ENCODE results near the gene NPAS3.

NPAS3 gene

DNA sequence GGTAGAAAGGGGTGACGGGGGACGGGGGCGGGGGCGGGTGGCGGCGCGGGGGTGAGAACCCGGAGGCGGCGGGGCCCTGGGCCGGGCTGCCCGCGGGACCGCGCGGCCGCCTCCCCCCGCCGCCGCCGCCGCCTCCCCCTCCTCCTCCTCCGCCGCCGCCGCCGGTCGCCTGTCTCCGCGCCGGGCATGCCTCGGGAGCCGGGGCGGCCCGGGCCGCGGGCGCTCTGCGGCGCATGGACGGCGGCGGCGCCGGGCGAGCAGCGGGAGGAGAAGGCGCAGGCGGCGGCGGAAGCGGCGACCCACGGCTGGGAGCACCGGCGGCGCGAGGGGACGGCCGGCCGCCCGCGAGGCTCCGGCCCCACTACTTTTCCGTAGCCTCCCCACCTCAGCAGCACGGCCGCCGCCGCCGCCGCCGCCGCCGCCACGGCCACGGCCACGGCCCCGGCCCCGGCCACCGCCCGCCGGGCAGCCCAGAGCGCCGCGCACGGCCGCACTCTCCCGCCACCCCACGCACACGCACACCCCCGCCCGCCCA, at the start of gene NPAS3:
TSS of gene NPAS3 (plus strand) at position 161 of the 535 bp plus-strand sequence.
- no peak within 1 kb of the TSS for H2AFZ ChIP-seq (ENCODE audit: low read depth)

DNA sequence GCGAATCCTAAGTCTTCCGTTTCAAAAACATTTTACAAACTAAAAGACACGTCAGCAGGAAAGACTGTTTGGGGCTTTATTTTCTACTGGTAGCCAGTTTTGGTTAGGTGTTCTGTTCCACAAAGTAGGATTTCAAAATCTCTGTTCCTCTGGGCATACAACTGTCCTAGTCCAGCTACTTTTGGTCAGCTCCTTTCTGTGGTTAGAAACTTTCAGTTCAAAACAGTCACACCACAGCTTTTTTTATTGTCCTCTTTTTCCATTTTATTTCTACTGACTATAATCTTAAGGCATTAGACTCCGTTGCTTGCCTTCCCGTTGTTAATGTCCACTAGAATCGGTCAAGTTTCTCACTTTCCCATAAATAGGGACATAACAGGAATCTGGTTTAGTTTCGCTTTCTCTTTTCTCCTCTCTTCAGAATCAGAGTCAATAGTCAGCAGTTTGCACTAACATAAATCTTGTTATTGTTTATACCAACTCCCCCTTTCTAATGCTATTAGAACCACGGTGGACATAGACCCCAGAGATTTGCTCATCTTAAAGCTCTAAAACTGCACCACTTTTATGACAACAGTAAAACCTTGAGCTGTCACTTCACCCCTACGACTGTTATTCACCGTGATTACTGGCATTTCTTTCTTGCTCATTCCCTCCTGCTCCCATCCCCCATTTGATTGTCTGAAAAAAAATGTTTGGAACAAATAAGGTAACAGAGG, 41.5 kb upstream of the NPAS3 start:
- Histone ChIP-seq H3K36me3 (ENCODE audit: insufficient read depth) (no peaks in the 10 kb centered on the region), H3K27me3 (ENCODE audit: insufficient read depth, low read depth) (no peaks in the 10 kb centered on the region), H3K9ac (peak overlapping the region; percentile 63), H4K20me1 (ENCODE audit: insufficient read depth) (no peaks in the 10 kb centered on the region), H3K4me1 (ENCODE audit: low read depth, poor library complexity, severe bottlenecking) (peaks cover 33% of the 10 kb centered on the region), H3K79me2 (ENCODE audit: insufficient read depth, low read depth) (no peaks in the 10 kb centered on the region), H2AFZ (ENCODE audit: low read depth) (peak overlapping the region; percentile 83), H3K4me2 (peak overlapping the region; percentile 71), H3K4me3 (IDR thresholded peaks at IDR 0.05; ENCODE audit: insufficient read depth, low read depth, low read length) (no peak overlapping the region), H3K27ac (peak overlapping the region; percentile 61)
- TF ChIP-seq, protein P1, sequence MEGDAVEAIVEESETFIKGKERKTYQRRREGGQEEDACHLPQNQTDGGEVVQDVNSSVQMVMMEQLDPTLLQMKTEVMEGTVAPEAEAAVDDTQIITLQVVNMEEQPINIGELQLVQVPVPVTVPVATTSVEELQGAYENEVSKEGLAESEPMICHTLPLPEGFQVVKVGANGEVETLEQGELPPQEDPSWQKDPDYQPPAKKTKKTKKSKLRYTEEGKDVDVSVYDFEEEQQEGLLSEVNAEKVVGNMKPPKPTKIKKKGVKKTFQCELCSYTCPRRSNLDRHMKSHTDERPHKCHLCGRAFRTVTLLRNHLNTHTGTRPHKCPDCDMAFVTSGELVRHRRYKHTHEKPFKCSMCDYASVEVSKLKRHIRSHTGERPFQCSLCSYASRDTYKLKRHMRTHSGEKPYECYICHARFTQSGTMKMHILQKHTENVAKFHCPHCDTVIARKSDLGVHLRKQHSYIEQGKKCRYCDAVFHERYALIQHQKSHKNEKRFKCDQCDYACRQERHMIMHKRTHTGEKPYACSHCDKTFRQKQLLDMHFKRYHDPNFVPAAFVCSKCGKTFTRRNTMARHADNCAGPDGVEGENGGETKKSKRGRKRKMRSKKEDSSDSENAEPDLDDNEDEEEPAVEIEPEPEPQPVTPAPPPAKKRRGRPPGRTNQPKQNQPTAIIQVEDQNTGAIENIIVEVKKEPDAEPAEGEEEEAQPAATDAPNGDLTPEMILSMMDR (conservative IDR thresholded peaks at IDR 0.05; ENCODE audit: low read depth, low read length) = no peak

More for the DNA sequence above, at the start of gene NPAS3:
- Histone ChIP-seq H3K79me2 (ENCODE audit: insufficient read depth, low read depth) (no peaks in the 10 kb centered on the region), H4K20me1 (ENCODE audit: insufficient read depth) (no peaks in the 10 kb centered on the region), H3K4me1 (ENCODE audit: low read depth, poor library complexity, severe bottlenecking) (peaks cover 10% of the 10 kb centered on the region), H3K27ac (peak within 1 kb of the TSS; percentile 62), H3K9ac (peak within 1 kb of the TSS; percentile 64; the same call in 1 of the 2 replicates), H3K4me2 (peak within 1 kb of the TSS; percentile 45; the same call in 1 of the 2 replicates), H3K4me3 (IDR thresholded peaks at IDR 0.05; ENCODE audit: insufficient read depth, low read depth, low read length) (no peak within 1 kb of the TSS), H3K36me3 (ENCODE audit: insufficient read depth) (no peaks in the 10 kb centered on the region), H3K27me3 (ENCODE audit: insufficient read depth, low read depth) (peaks cover 8% of the 10 kb centered on the region)
- TF ChIP-seq, protein P1 (conservative IDR thresholded peaks at IDR 0.05; ENCODE audit: low read depth, low read length) = no peak

DNA sequence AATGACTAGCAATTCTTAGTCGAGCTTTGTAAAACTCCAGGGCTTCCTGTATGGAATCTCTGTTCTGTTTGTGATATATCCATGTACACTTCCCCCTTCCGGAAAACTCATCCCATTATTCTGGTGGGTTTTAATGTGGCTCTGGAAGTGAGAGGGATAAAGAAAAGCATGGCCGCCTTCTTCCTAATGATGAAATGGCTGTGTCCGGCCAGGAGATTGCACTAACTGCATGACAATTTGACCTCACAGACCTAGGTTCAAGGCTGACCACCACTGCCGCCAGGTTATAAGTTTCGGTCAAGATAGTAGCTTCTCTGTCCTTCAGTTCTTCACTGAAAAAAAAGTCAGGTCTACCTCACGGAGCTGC, 41.0 kb upstream of the NPAS3 start:
- Histone ChIP-seq H3K4me1 (ENCODE audit: low read depth, poor library complexity, severe bottlenecking) (peaks cover 33% of the 10 kb centered on the region), H3K4me2 (peak overlapping the region; percentile 71), H3K27ac (no peak overlapping the region), H2AFZ (ENCODE audit: low read depth) (peak overlapping the region; percentile 83; the same call in 1 of the 2 replicates), H3K4me3 (IDR thresholded peaks at IDR 0.05; ENCODE audit: insufficient read depth, low read depth, low read length) (no peak overlapping the region), H3K79me2 (ENCODE audit: insufficient read depth, low read depth) (no peaks in the 10 kb centered on the region), H3K27me3 (ENCODE audit: insufficient read depth, low read depth) (no peaks in the 10 kb centered on the region), H3K36me3 (ENCODE audit: insufficient read depth) (no peaks in the 10 kb centered on the region), H4K20me1 (ENCODE audit: insufficient read depth) (no peaks in the 10 kb centered on the region), H3K9ac (peak overlapping the region; percentile 63; the same call in 1 of the 2 replicates)
- TF ChIP-seq, protein P1 (conservative IDR thresholded peaks at IDR 0.05; ENCODE audit: low read depth, low read length) = no peak

DNA sequence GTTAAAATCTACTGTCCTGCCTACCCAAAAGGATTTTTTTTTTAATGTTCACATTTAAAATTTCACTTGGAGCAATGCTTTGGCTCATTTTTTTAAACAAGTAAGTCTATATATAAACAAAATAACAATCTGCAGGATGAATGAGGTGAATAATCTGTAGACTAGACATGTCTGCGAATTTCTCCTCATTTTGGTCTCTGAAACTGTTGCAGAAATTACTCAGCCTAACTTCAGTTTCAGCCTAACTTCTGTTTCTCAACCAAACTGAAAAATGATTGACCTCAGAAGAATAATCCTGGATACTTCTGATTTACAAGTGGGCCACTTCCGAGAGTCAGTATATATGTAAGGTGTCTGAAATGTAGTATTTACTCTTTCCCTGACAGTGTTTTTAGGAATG, 39.8 kb upstream of the NPAS3 start:
- no peak overlapping the region for H2AFZ ChIP-seq (ENCODE audit: low read depth)
- H3K9ac ChIP-seq = no peak overlapping the region
- no peak overlapping the region for H3K4me3 ChIP-seq (IDR thresholded peaks at IDR 0.05; ENCODE audit: insufficient read depth, low read depth, low read length)
- H3K4me1 ChIP-seq (ENCODE audit: low read depth, poor library complexity, severe bottlenecking) = peaks cover 33% of the 10 kb centered on the region
- peak overlapping the region; percentile 71 for H3K4me2 ChIP-seq
- H3K27me3 ChIP-seq (ENCODE audit: insufficient read depth, low read depth) = no peaks in the 10 kb centered on the region
- no peaks in the 10 kb centered on the region for H4K20me1 ChIP-seq (ENCODE audit: insufficient read depth)
- peak overlapping the region; percentile 7; the same call in 1 of the 2 replicates for H3K27ac ChIP-seq
- TF ChIP-seq, protein P1 (conservative IDR thresholded peaks at IDR 0.05; ENCODE audit: low read depth, low read length) = no peak
- no peaks in the 10 kb centered on the region for H3K36me3 ChIP-seq (ENCODE audit: insufficient read depth)
- no peaks in the 10 kb centered on the region for H3K79me2 ChIP-seq (ENCODE audit: insufficient read depth, low read depth)
